Measurements from ENCODE around the gene SIL1. TPM values are rescaled to one million over a fixed set of nuclear protein-coding genes. Genes with fewer than 3 reads are reported as not detected.

The SIL1 gene
- polyA plus RNA-seq, 3 donors, result 25.4 to 35.1 (median 27.9) TPM

DNA sequence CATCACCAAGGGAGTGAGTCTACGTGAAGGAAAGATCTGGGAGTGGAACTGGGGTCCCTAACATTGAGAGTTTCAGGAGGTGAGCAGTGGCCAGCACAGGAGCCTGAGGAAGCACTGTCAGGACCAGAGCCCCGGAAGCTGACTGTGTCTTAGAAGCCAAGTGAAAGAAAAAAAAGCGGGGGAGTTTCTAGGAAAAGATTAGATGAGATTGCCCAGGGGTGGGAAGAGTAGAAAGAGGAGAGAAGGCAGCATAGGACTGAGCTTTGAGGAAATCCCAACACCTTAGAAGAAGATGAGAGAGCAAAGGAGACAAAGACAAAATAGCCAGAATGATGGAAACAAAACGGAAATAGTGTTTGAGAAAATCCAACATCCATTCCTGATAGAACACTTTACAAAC, 286.1 kb downstream of the SIL1 start:
- 95% methylated on average over 3 of the region's 4 CpGs for WGBS (ENCODE audit: insufficient coverage)
- intact Hi-C loops (cut with micrococcal nuclease), result no loop called here
- H3K9me3 Mint-ChIP-seq, result no peaks in the 10 kb centered on the region

DNA sequence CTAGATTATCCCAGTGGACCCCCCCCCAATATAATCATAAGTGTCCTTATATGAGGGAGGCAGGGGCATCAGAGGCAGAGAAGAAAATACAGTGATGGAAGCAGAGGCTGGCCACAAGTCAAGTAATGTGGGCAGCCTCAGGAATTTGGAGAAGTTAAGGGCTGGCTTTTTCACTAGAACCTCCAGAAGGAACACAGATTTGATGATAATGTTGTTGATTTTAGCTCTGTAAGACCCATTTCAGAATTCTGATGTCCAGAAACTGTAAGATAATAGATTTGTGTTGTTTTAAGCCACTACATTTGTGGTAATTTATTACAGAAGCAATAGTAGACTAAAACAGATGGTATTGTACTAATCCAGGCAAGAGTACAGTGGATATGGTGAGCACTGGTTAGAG, 286.7 kb downstream of the SIL1 start:
- DNase-seq, result no peak
- Mint-ChIP-seq H3K4me3 (no peak overlapping the region), H3K36me3 (peaks cover 58 to 75% of the 10 kb centered on the region in 2 donors), H3K4me1 (peaks cover 3% of the 10 kb centered on the region), H3K27ac (no peak overlapping the region), H3K9me3 (no peaks in the 10 kb centered on the region), H3K27me3 (ENCODE audit: low read depth in 3 of 3) (peaks cover 0 to 2% (median 0%) of the 10 kb centered on the region in 3 donors)
- Histone ChIP-seq H4K20me1 (ENCODE audit: insufficient read depth, low read length) (peaks cover 5% of the 10 kb centered on the region), H3K27me3 (ENCODE audit: control insufficient read depth in 2 of 2, insufficient read depth in 2 of 2, low read length in 2 of 2) (no peaks in the 10 kb centered on the region), H3K9ac (ENCODE audit: insufficient read depth, low read length, poor library complexity, severe bottlenecking) (no peak overlapping the region), H3K36me3 (replicated peaks in 1 of 2; ENCODE audit: control insufficient read depth in 1 of 2, insufficient read depth in 2 of 2, low read length in 2 of 2) (peaks cover 19 to 87% of the 10 kb centered on the region in 2 donors), H3K9me3 (replicated peaks in 1 of 2; ENCODE audit: control insufficient read depth in 1 of 2, insufficient read depth in 1 of 2, low read length in 2 of 2) (no peaks in the 10 kb centered on the region), H3K79me2 (ENCODE audit: insufficient read depth, low read length) (no peaks in the 10 kb centered on the region), H3K4me3 (replicated peaks in 1 of 3; ENCODE audit: low read depth in 2 of 3, low read length in 3 of 3) (no peak overlapping the region), H3K4me2 (replicated peaks; ENCODE audit: extremely low read depth, low read length, poor library complexity, severe bottlenecking) (no peak overlapping the region), H3K4me1 (ENCODE audit: control insufficient read depth in 1 of 2, insufficient read depth in 2 of 2, low read length in 2 of 2) (no peaks in the 10 kb centered on the region), H2AFZ (ENCODE audit: insufficient read depth, low read depth, low read length, poor library complexity, severe bottlenecking) (no peak overlapping the region), H3K27ac (ENCODE audit: low read depth in 1 of 2, low read length in 2 of 2) (no peak overlapping the region)
- TF ChIP-seq, protein P1, sequence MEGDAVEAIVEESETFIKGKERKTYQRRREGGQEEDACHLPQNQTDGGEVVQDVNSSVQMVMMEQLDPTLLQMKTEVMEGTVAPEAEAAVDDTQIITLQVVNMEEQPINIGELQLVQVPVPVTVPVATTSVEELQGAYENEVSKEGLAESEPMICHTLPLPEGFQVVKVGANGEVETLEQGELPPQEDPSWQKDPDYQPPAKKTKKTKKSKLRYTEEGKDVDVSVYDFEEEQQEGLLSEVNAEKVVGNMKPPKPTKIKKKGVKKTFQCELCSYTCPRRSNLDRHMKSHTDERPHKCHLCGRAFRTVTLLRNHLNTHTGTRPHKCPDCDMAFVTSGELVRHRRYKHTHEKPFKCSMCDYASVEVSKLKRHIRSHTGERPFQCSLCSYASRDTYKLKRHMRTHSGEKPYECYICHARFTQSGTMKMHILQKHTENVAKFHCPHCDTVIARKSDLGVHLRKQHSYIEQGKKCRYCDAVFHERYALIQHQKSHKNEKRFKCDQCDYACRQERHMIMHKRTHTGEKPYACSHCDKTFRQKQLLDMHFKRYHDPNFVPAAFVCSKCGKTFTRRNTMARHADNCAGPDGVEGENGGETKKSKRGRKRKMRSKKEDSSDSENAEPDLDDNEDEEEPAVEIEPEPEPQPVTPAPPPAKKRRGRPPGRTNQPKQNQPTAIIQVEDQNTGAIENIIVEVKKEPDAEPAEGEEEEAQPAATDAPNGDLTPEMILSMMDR (IDR thresholded peaks at IDR 0.05), result no peak
- intact Hi-C loops (cut with micrococcal nuclease), result no loop called here

More for the DNA sequence above, 286.1 kb downstream of the SIL1 start:
- Mint-ChIP-seq H3K4me3 (no peak overlapping the region), H3K27ac (peak overlapping the region in 1 of 7 donors; percentile 6), H3K36me3 (peaks cover 52 to 68% of the 10 kb centered on the region in 2 donors), H3K4me1 (peaks cover 3% of the 10 kb centered on the region), H3K27me3 (ENCODE audit: low read depth in 3 of 3) (peaks cover 0 to 2% (median 0%) of the 10 kb centered on the region in 3 donors)
- Histone ChIP-seq H3K27me3 (ENCODE audit: control insufficient read depth in 2 of 2, insufficient read depth in 2 of 2, low read length in 2 of 2) (no peaks in the 10 kb centered on the region), H4K20me1 (ENCODE audit: insufficient read depth, low read length) (peaks cover 5% of the 10 kb centered on the region), H3K4me2 (replicated peaks; ENCODE audit: extremely low read depth, low read length, poor library complexity, severe bottlenecking) (no peak overlapping the region), H2AFZ (ENCODE audit: insufficient read depth, low read depth, low read length, poor library complexity, severe bottlenecking) (no peak overlapping the region), H3K9ac (ENCODE audit: insufficient read depth, low read length, poor library complexity, severe bottlenecking) (no peak overlapping the region), H3K79me2 (ENCODE audit: insufficient read depth, low read length) (no peaks in the 10 kb centered on the region), H3K4me3 (replicated peaks in 1 of 3; ENCODE audit: low read depth in 2 of 3, low read length in 3 of 3) (no peak overlapping the region), H3K36me3 (replicated peaks in 1 of 2; ENCODE audit: control insufficient read depth in 1 of 2, insufficient read depth in 2 of 2, low read length in 2 of 2) (peaks cover 16 to 82% of the 10 kb centered on the region in 2 donors), H3K4me1 (ENCODE audit: control insufficient read depth in 1 of 2, insufficient read depth in 2 of 2, low read length in 2 of 2) (no peaks in the 10 kb centered on the region), H3K27ac (ENCODE audit: low read depth in 1 of 2, low read length in 2 of 2) (no peak overlapping the region), H3K9me3 (replicated peaks in 1 of 2; ENCODE audit: control insufficient read depth in 1 of 2, insufficient read depth in 1 of 2, low read length in 2 of 2) (no peaks in the 10 kb centered on the region)
- DNase-seq, result no peak
- TF ChIP-seq, protein P1 (IDR thresholded peaks at IDR 0.05), result no peak

Measured in CD14-positive monocyte (primary cell).